Hippocampal formation (tissue), 2 donors: ENCODE results near the gene STT3A.
"Not testable (repeated sequence)": the region's sequence is repeated elsewhere in the genome, so short reads cannot be mapped to it uniquely, and the experiment has no call there.

Source experiments
- DNase-seq, 2 donors: peaks; one replicate each; lab custom pipeline; 2025; lab: John Stamatoyannopoulos, UW

Gene STT3A

DNA sequence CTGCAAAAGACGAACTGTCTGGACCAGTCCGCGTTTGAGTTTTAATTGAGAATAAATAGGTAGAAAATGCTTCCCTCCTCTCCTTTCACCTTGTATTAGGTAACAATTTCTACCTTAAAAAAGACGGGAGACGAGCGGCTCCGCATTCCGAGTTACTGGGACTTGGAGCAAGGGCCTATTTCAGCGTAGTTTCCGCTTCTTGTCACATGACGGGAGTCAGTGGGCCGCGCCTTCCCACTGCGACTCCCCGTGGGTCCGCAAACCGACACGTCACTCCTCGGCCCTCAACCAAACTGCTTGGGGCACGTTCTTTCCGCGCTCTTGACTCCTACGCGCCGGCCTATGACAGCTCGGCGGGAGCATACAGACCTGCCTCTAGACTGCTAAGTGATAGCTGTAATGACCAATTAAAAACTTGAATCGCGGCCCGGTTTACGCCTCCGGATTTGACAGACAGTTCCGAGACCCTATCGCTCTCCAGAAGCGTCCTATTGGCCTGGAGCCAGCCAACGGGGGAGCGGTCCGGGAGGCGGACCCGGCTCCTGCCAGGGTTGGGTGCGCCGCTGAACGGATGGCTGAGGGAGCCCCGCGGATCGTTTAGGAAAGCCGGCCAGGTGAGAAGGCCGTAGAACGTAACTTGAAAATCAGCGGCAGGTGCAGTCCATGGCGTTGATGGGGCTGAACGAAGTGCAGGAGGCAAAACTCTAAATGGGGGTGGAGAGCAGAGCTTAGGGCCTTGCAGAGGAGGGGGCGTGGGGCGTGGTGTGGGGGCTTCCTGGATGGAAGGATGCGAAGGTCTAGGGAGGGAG, at the start of gene STT3A:
Gene STT3A (plus strand): TSS at position 548 of the 809 bp plus-strand sequence. CDS start 3,064 bp downstream, outside the sequence.
- peak; percentile 100 for DNase-seq

DNA sequence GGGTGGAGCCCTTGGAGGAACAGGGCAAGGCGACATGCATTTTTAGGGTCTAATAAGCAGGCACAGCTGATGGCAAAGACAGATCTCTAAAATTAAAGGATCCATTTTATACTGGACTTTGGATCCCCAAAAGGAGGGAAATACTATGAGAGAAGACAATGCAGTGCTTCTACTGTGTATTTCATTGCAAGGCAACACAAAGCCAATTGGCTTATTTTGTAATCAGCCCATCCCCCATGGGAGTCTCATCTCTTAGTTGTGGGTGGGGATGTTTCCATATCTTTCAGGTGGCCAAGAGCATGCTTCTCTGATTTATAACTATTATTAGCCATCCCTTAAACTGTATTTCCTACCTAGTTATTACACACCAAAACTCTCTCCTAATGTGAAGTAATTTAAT, 41.9 kb upstream of the STT3A start:
- DNase-seq: no peak

DNA sequence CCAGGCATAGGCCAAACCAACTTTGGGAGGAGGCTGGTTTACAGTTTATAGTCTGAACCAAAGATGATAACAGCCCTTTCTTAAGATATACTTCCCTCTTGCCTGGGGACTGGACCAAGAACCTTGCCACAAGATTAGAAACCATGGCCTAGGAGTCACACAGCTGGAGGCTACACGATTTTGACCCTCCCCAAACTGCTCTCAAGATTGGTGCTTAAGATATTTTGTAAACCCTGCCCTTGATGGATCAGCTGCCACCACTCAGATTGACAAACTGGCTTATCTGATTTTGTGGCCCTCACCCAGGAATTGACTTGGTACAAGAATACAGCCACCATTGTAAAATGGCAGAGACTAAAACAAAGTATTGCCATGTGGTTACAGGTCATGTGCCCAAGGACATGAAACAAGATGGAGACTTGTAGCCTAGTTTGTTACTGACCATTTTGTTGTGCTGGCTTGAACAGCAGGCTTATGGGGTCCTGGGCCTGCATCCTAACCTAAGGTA, 40.8 kb upstream of the STT3A start:
- no peak for DNase-seq

DNA sequence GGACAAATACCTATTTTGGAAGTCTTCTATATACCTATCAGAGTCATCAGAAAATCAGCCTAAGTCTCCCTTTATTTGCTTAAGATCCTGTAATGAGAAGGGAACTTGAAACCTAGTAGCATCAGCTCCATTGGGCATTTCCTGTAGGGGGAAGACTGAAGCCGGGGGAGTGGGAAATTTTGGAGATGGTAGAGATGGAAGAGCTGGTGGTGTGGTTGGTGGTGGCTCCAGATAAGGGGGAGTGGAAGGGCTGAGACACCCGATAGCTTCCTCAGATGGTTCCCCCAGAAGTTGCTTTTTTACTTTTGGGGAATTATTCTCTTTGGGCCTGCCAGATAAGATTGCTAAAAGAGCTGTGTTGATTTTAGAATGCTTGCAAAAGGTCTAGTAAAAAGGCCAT, 39.7 kb upstream of the STT3A start:
- no peak for DNase-seq

DNA sequence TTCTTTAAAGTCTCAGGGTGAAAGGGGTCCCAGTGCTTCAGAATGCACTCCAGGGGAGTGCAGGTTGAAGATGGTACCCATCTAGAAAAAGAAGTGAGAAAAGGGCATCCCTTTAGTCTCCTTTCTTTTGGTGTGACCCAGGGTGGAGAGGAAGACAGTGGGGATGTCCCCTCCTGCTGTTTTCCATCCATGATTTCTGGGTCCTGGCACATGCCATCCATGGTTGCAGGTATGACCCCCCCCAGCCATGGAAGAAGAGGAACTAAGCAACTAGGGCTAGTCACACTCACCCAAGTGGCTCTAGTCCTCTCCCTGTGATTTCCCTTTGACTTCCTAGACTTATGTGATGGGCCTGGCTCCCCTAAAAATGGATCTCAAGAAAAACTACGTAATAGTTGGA, 39.3 kb upstream of the STT3A start:
- DNase-seq: no peak

DNA sequence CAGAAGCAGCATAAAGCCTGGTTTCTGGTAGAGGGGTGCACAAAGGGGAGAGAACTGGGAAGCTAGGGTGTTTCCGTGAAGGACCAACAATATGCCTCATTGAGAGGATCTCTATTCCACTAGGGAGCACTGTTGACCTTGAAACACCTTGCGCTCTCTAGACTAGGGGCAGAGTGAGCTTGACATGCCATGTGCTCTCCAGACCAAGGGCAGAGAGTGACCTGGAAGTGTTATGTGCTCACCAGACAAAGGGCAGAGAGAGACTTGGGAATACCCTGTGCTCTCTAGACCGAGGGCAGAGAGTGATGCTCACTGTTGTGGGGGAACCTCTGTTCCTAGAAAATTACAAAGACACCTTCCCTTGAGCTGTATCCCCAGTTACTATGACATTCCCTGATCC, 38.6 kb upstream of the STT3A start:
- DNase-seq: no peak

DNA sequence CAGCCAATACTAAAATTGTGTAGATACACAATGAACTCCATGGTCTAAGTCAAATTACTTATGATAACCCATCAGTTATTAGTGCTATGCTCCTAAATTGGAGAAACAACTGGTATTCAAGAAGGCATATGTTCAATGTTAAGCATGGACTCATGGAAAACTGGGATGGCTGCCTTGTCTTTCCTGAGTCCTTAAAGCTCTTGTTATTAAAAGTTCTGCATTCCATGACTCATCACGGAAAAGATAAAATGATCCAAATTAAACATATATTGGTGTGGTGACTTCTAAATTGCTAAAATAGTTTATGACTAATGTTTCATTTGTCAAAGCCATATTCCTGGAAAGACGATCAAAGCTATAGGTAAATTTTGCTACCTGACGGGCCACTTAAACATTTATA, 32.8 kb upstream of the STT3A start:
- no peak for DNase-seq

DNA sequence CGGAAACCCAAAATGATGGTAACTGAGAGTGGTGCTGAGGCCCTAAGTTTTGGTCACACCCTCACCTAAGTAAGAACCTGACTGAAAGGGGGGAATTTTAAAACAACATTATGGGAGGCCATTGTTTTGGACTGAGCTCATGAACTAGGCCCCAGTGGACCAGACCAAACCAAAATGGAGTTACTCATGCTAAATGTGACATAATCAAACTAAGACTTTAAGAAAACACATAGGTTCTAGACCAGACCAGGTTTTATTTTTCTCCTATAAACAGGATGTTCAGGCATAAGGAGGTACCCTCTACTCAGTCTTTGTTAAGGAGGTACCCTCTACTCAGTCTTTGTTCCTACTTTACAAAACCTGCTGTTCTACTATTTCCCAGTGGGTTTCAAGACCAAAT, 30.7 kb upstream of the STT3A start:
- DNase-seq: no peak

DNA sequence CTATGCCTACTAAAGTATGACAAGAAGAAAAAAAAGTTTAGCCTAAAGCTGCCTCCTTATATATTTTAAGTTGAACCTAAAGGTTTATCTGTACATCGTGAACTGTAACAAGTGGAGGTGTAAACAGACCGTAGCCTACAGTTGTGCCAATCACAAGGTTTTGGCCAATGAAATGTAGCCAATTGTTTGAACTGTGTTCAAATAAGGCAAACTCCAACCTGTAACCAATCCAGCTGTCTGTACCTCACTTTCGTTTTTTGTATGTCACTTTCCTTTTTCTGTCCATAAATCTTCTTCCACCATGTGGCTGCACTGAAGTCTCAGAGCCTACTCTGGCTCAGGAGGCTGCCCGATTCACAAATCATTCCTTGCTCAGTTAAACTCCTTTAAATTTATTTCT, 30.2 kb upstream of the STT3A start:
- DNase-seq: no peak

DNA sequence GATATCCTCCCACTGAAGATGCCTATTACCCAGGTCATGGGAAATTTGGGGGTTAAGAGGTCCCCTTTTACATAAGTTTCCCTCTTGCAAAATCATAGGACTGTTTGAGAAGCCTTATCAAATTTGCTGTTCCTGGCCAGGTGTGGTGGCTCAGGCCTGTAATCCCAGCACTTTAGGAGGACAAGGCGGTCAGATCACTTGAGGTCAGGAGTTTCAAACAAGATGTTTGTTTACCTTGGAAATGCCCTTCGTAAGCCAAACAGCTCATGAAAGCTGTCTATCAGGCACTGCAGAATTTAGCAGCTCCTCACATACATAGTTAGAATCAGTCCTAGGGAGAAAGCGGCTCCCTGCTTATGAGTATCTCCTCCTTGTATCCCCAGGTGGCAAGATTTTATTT, 28.3 kb upstream of the STT3A start:
- no peak for DNase-seq

DNA sequence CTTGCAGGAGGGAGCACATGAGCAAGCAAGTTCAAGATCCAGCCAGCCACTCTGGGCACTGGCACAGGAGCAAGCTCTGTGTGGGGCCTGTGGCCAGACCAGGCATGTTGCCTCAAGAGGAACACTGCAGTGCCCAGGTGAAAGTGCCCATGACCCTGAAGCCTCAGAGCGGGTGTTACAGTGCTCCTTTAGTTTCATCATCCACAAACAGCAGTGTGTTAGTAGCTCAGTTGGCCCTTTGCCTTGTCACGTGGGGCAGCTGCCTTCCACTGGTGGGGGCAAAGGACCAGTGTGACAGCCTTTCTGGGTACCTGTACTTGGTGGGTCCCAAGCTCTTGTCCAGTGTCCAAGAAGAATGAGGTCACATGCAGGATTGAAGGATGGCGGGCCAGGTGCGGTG, 26.4 kb upstream of the STT3A start:
- no peak for DNase-seq

DNA sequence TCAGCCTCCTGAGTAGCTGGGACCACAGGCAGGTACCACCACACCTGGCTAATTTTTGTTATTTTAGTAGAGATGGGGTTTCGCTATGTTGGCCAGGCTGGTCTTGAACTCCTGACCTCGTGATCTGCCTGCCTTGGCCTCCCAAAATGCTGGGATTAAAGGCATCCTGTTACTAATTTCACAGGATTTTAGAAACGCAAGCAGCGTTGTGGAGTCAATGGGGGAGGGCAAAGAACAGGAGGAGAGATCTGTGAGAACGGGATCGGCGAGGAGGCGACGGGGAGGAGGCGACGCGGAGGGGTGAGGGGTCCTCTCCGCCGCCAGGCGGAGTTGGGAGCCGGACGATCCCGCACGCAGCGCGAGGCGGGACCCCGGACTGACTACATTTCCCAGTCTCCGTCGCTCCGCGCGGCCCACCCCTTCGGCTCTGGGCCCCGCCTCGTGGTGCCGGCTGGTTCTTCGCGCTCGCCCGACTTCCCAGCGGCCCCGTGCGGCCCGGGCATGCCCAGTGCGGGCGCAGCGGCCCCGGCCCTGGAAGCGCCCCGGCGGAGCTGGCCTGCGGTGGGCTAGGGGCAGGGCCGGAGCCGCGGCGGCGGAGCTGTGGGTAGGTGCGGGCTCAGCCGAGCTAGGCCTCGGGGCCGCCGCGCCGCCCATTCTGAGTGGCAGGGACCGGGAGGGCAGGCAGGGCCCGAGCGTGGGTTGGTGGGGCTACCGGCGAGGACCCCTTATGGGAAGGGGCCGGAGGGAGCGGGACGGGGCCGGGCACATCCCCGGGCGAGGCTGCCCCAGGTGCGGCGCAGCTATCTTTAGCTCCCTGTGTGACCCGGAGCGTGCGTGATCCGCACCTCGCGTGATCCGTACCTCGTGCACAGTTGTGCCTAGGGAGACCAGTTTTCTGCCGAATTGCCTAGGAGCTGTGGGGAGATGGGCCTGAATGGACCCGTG, 23.4 kb upstream of the STT3A start, which contains the start of gene EI24:
Gene EI24 (plus strand): TSS at position 508 of the 945 bp plus-strand sequence. CDS start 3,051 bp downstream, outside the sequence.
- DNase-seq: peak; percentile 86 to 88

DNA sequence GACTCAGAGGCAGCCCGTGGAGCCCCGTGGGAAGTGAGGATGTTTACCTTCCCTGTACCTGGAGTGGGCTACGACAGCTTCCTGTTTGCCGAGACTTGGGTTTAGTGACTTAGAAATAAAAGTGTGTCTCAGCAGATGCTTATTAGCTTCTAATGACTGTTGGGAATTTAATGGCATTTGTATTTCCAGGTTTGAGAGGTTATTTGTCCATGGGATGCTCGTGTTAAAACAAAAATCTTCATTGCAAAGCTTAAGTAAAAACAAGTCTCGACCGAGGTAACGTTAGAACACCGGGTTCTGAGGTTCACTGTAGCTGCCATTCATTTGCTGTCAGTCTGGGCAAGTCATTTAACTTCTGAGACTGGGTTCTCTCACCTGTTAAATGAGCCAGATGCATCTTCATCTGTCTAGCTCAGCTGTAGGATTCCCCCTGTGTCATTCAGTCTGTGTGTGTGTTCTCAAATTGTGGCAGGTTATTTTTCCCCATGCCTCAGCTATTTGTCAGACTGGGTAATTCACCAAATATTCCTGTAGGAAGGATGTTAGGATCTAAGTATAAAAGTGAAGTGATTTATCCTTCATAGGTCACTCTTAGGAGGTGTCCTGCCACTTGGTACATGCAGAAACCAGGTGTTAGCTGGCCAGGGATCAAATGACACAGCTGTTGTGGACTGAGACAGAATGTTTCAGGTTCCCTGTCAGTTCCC, 22.6 kb upstream of the STT3A start:
- DNase-seq: no peak

DNA sequence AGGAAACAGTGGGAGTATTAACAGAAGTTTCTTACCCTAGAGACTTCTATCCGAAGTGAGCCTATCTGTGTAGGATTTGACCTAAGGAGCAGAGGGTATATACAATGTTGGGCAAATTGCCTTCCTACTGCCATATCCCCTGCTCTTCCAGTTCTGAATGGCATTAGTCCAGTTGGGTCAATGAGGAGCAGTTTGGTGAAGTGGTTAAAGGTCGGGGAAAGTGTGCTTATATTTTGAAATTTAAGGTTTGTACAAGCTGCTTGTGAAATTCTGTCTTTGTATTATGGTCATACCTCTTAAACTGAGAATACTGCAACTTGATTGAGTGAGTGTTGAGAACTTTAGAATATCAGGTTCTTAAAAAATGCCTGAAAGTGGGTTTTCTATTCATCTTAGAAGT, 21.7 kb upstream of the STT3A start:
- DNase-seq: no peak

DNA sequence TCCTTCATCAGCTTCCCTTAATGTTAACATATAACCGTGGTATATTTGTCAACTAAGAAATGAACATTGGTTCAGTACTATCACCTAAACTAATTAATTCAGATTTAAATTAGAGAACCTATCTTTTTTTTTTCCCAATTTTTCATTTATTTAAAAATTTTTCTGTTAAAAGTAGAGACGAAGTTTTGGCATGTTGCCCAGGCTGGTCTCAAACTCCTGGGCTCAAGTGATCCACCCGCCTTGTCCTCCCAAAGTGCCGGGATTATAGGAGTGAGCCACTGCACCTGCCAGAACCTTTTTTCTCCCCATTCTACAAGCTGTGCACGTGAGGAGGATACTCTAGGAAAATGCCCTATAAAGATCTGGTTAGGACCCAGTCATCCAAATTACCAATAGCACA, 19.7 kb upstream of the STT3A start:
- DNase-seq: no peak

DNA sequence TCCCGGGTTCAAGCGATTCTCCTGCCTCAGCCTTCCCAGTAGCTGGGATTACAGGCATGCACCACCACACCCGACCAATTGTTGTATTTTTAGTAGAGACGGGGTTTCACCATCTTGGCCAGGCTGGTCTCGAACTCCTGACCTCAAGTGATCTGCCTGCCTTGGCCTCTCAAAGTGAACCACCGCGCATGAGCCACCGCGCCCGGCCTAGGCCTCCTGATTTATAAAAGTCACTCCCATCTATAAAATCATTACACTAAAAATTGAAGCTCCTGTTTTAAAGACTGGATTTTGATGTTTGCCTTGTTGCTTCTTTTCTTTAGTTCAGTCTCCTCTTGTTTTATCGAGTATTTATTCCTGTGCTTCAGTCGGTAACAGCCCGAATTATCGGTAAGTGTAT, 15.5 kb upstream of the STT3A start:
- DNase-seq: not testable (repeated sequence)

DNA sequence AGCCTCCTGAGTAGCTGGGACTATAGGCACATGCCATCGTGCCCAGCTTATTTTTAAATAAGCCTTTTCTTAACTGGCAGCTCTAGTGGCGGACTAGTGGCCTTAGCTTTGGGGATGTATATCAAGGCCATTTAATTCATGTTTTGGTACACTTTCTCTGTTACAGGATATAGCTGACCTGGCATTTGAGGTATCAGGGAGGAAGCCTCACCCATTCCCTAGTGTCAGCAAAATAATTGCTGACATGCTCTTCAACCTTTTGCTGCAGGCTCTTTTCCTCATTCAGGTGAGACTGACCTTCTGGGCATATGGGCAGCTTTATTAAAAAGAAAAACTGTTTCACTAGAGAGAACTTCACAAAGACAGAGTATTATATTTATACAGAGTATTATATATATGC, 13.9 kb upstream of the STT3A start:
- no peak for DNase-seq

DNA sequence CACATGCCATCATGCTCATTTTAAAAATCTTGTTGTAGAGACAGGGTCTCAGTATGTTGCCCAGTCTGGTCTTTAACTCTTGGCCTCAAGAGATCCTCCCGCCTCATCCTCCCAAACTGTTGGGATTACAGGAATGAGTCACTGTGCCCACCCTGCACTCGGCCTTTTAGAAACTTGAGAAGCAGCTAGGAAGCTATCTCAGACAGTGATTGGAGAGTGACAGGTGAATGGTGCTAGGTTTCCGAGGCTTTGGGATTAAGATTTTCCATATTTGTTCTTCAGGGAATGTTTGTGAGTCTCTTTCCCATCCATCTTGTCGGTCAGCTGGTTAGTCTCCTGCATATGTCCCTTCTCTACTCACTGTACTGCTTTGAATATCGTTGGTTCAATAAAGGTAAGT, 12.8 kb upstream of the STT3A start:
- DNase-seq: no peak

DNA sequence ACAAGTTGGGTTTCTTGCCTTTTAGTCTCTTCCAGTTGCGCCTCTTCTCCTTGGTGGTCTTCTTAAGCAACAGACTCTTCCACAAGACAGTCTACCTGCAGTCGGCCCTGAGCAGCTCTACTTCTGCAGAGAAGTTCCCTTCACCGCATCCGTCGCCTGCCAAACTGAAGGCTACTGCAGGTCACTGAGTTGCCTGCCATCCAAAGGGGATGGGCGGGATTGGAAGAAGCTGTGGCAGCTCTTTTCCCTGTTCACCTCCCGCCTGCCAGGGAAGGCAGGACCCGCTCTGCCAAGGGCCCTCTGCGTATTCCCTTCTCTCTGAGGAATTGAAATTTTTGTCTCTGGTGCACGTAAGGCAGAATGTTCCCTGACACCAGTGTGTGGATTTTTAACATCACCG, 9.2 kb upstream of the STT3A start:
- DNase-seq: peak in 1 of 2 donors; percentile 15

DNA sequence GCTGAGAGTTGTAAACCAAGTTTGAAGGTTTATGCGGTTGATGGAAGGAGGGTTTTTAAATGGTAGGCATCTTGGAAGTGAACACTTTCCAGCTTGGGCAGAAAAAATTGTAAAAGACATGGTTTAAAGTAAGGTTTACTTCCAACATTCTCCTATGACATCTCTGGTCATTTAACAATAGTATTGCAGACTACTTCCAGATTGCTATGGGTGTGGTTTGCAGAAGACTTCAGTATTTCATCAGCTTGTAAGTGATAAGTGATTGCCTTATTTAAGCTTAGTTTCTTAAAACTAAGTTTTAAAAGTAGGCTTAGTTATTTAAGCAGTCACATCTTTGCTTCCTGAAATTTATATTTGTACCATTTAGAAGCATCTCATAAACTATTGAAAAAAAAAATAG, 7.2 kb upstream of the STT3A start:
- DNase-seq: no peak

DNA sequence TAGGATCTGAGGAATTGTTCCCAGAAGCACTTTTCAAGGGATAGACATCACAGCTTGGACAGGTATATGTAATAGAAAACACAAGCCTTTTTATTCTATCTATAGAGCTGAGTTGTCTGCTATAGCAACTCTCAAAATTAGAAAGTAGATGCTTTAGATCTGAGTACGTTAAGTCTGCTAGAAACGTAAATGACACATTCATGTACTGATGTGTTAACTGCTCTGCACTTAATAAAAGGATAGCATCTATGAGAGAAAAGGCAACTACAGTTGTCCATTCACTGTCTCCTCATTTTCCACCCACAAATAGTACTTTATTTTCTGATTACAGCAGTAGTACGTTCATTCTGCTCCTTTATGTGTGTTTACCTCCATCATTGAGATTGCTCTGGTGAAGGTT, 6.0 kb upstream of the STT3A start:
- DNase-seq: no peak

DNA sequence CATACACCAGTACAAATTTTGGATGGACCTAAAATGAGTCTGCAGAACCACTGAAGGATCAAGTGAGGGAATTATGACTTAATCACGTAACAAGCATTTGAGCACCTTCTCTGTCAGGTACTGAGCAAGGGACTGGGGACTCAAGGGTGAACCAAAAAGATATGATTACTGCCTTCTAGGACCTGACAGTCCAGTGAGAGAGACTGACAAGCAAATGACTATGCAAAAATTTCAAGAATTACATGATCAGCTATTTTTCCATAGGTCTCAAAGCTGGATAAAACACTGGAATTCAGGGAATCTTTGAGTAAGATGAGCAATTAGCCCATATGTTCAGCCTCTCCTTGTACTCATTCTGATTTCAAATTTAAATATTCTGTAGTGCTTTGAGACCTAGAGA, 5.2 kb upstream of the STT3A start:
- DNase-seq: no peak
